ENCODE data around the gene TUBB4B.

GRCh38 chr9:137253717-137254623 lies 12.9 kb downstream of the TUBB4B start:
- TF ChIP-seq POLR2AphosphoS5 (IDR thresholded peaks at IDR 0.05; ENCODE audit: low read depth, low read length) (no peak), POLR2A (IDR thresholded peaks at IDR 0.05; ENCODE audit: low read depth, low read length) (no peak), TAF1 (IDR thresholded peaks at IDR 0.05; ENCODE audit: low read depth, low read length) (no peak), PAX5 (IDR thresholded peaks at IDR 0.05; ENCODE audit: insufficient read depth, low read length, severe bottlenecking) (no peak), SPI1 (IDR thresholded peaks at IDR 0.05; ENCODE audit: low read depth, low read length) (no peak)
